GM23338 (cell line): ENCODE data around the gene PDE10A. TPM values are rescaled to one million over a fixed set of nuclear protein-coding genes. Genes with fewer than 3 reads are reported as not detected.

Source experiments
- ATAC-seq: fragments of 200-7000 bp; cut with Tn5 transposase; 3 replicates; pipeline ENCODE4 v1.9.1; 2020
- DNase-seq: peaks from one replicate; pipeline ENCODE4 v3.0.0-alpha.2; 2015; ENCODE audit warnings: low spot score
- H2AFZ ChIP-seq: fragments of 200-600 bp; sonication (generic); 2 replicates; pipeline ENCODE4 v1.8.0; 2016; ENCODE audit warnings: antibody characterized with exemption, mild to moderate bottlenecking, moderate library complexity
- H3F3A ChIP-seq: fragments of 200-600 bp; sonication (generic); replicated peaks from 2 replicates; pipeline ENCODE4 v1.8.0; 2017; ENCODE audit warnings: antibody characterized with exemption, mixed run types, low read depth
- H3K27ac ChIP-seq: fragments of 200-600 bp; sonication (generic); 2 replicates; pipeline ENCODE4 v1.6.1; 2016; ENCODE audit warnings: low read depth
- H3K27me3 ChIP-seq: fragments of 200-600 bp; sonication (generic); 2 replicates; pipeline ENCODE4 v1.8.0; 2016; ENCODE audit warnings: mild to moderate bottlenecking, mixed run types, moderate library complexity; ENCODE audit not compliant: insufficient read depth
- H3K36me3 ChIP-seq: fragments of 200-600 bp; sonication (generic); 2 replicates; pipeline ENCODE4 v1.8.0; 2016; ENCODE audit warnings: mild to moderate bottlenecking; ENCODE audit not compliant: insufficient read depth
- H3K4me1 ChIP-seq: fragments of 200-600 bp; sonication (generic); 2 replicates; pipeline ENCODE4 v1.8.0; 2016; ENCODE audit warnings: mild to moderate bottlenecking, moderate library complexity; ENCODE audit not compliant: insufficient read depth
- H3K4me2 ChIP-seq: fragments of 200-600 bp; sonication (generic); 2 replicates; pipeline ENCODE4 v1.7.1; 2017; ENCODE audit warnings: mixed run types
- H3K4me3 ChIP-seq: fragments of 200-600 bp; sonication (generic); 2 replicates; pipeline ENCODE4 v1.6.1; 2016; ENCODE audit warnings: mixed run types
- H3K79me2 ChIP-seq: fragments of 200-600 bp; sonication (generic); replicated peaks from 2 replicates; pipeline ENCODE4 v1.8.0; 2017; ENCODE audit warnings: mild to moderate bottlenecking; ENCODE audit not compliant: insufficient read depth
- H3K9me2 ChIP-seq: fragments of 200-600 bp; sonication (generic); 2 replicates; pipeline ENCODE4 v1.8.0; 2017; ENCODE audit not compliant: insufficient read depth
- H4K20me1 ChIP-seq: fragments of 200-600 bp; sonication (generic); replicated peaks from 2 replicates; pipeline ENCODE4 v1.8.0; 2017; ENCODE audit warnings: mild to moderate bottlenecking; ENCODE audit not compliant: insufficient read depth
- H3K27ac Mint-ChIP-seq: 2 replicates; pipeline ENCODE4 v1.8.0; 2020; ENCODE audit warnings: inconsistent platforms, mild to moderate bottlenecking, moderate library complexity, mixed read lengths
- H3K27me3 Mint-ChIP-seq: 3 replicates; pipeline ENCODE4 v1.8.0; 2022; ENCODE audit warnings: low read depth, mild to moderate bottlenecking, moderate library complexity, mixed read lengths, inconsistent platforms; ENCODE audit not compliant: insufficient read depth, poor library complexity
- H3K36me3 Mint-ChIP-seq: 3 replicates; pipeline ENCODE4 v1.8.0; 2021; ENCODE audit warnings: low read depth, mild to moderate bottlenecking, inconsistent platforms, moderate library complexity, mixed read lengths
- H3K4me1 Mint-ChIP-seq: 3 replicates; pipeline ENCODE4 v1.8.0; 2020; ENCODE audit warnings: mild to moderate bottlenecking, inconsistent platforms, mixed read lengths
- H3K4me3 Mint-ChIP-seq: 3 replicates; pipeline ENCODE4 v1.8.0; 2021; ENCODE audit warnings: moderate library complexity, mild to moderate bottlenecking, inconsistent platforms, mixed read lengths
- H3K9me3 Mint-ChIP-seq: 3 replicates; pipeline ENCODE4 v1.8.0; 2020; ENCODE audit warnings: moderate library complexity, mild to moderate bottlenecking, inconsistent platforms, mixed read lengths
- CTCF ChIP-seq, 2 experiments: fragments of 200-600 bp in 1 of 2; sonication (generic) in 1 of 2; conservative IDR thresholded peaks; 2 replicates each; pipeline versions ENCODE4 v1.5.1 to v1.6.1; 2016 to 2017; ENCODE audit warnings: antibody characterized with exemption in 2 of 2, low read depth in 2 of 2, mild to moderate bottlenecking in 2 of 2, moderate library complexity in 1 of 2
- EZH2 ChIP-seq: fragments of 200-600 bp; sonication (generic); IDR thresholded peaks from one replicate; pipeline ENCODE4 v1.8.0; 2017; ENCODE audit warnings: antibody characterized with exemption, mild to moderate bottlenecking, low read depth; ENCODE audit not compliant: unreplicated experiment
- EZH2phosphoT487 ChIP-seq: fragments of 200-600 bp; sonication (generic); IDR thresholded peaks from one replicate; pipeline ENCODE4 v1.8.1; 2018; ENCODE audit warnings: antibody characterized with exemption; ENCODE audit not compliant: unreplicated experiment
- JUNB ChIP-seq: IDR thresholded peaks from one replicate; pipeline ENCODE4 v1.6.1; 2016; ENCODE audit warnings: antibody characterized with exemption; ENCODE audit not compliant: unreplicated experiment
- ZNF114 ChIP-seq: fragments of 250-450 bp; sonication (Bioruptor Pico); IDR thresholded peaks from 2 replicates; pipeline ENCODE4 v1.5.0; 2020; ENCODE audit warnings: mild to moderate bottlenecking, moderate library complexity
- ZNF331 ChIP-seq: fragments of 250-450 bp; sonication (Bioruptor Pico); IDR thresholded peaks from 2 replicates; pipeline ENCODE4 v1.5.0; 2020; ENCODE audit warnings: low read depth, mild to moderate bottlenecking, moderate library complexity
- ZNF462 ChIP-seq: fragments of 250-450 bp; sonication (Bioruptor Pico); IDR thresholded peaks from 2 replicates; pipeline ENCODE4 v1.5.0; 2020; ENCODE audit warnings: mild to moderate bottlenecking, moderate library complexity
- polyA plus RNA-seq: library from polyadenylated mRNA; unstranded; fragments of >200 nt; fragmentation: Nextera tagmentation; extraction: Ambion mirVana; gene quantifications from 2 replicates; pipeline ENCODE4 v1.2.1, GENCODE V29; 2016
- total RNA-seq: library from RNA; depleted of rRNA; stranded (reverse); fragments of >200 nt; shearing (Covaris generic); gene quantifications from 2 replicates; pipeline ENCODE4 v1.2.3, GENCODE V29; 2014

Gene PDE10A
- total and polyA plus RNA-seq, 2 experiments from 2014 or later = 0.50 to 3.9 TPM

GRCh38 chr6:165562421-165563090 is 100.5 kb downstream of the PDE10A start (continued):
- TF ChIP-seq ZNF114 (no peak), ZNF462 (CRISPR knock-in tag) (no peak), ZNF331 (CRISPR knock-in tag) (no peak)

- H3K9me2 ChIP-seq = no peaks in the 10 kb centered on the region
- Mint-ChIP-seq H3K9me3 (peaks cover 14% of the 10 kb centered on the region; the same call in 2 of the 3 replicates), H3K27me3 (no peaks in the 10 kb centered on the region), H3K27ac (no peak overlapping the region), H3K4me1 (no peaks in the 10 kb centered on the region), H3K36me3 (peaks cover 14% of the 10 kb centered on the region), H3K4me3 (no peak overlapping the region)
- no peak for DNase-seq
- H3K27ac ChIP-seq = no peak overlapping the region
- H3K79me2 ChIP-seq = no peaks in the 10 kb centered on the region
- H3K27me3 ChIP-seq = no peaks in the 10 kb centered on the region
- H4K20me1 ChIP-seq = no peaks in the 10 kb centered on the region
- H2AFZ ChIP-seq = no peak overlapping the region
- no peaks in the 10 kb centered on the region for H3K36me3 ChIP-seq
- H3K4me1 ChIP-seq = no peaks in the 10 kb centered on the region
- no peak for ATAC-seq
- H3K4me2 ChIP-seq = no peak overlapping the region
- H3F3A ChIP-seq = no peaks in the 10 kb centered on the region
- H3K4me3 ChIP-seq = no peak overlapping the region
- TF ChIP-seq ZNF331 (CRISPR knock-in tag) (no peak), EZH2phosphoT487 (no peak), EZH2 (no peak), CTCF (conservative IDR thresholded peaks at IDR 0.05; ENCODE audit: low read depth in 2 of 2) (no peak), JUNB (no peak), ZNF462 (CRISPR knock-in tag) (no peak)
Measured at GRCh38 chr6:165559632-165560031, 103.4 kb downstream of the PDE10A start.
